K562 (cell line): ENCODE data around the gene ARHGAP32.

ENCODE experiments used
- CTBP1 ChIP-seq: fragments of 450-650 bp; IDR thresholded peaks from 2 replicates; pipeline ENCODE4 v1.6.1; 2016; ENCODE audit warnings: borderline replicate concordance
- ELF4 ChIP-seq: fragments of 450-650 bp; formaldehyde crosslinking; IDR thresholded peaks from 2 replicates; pipeline ENCODE4 v1.4.0; 2022; ENCODE audit warnings: missing genetic modification characterization
- JUNB ChIP-seq: fragments of 450-650 bp; formaldehyde crosslinking; conservative IDR thresholded peaks from 2 replicates; pipeline ENCODE4 v1.4.0; 2020; ENCODE audit warnings: mild to moderate bottlenecking
- KAT2B ChIP-seq: IDR thresholded peaks from one replicate; pipeline ENCODE4 v1.6.1; 2012; ENCODE audit warnings: low read depth, mild to moderate bottlenecking, control low read depth, inconsistent platforms, low read length, moderate library complexity
- RBM34 ChIP-seq: fragments of 200-400 bp; formaldehyde crosslinking; IDR thresholded peaks from 2 replicates; pipeline ENCODE4 v1.6.1; 2018; ENCODE audit warnings: low read length, borderline replicate concordance; ENCODE audit not compliant: insufficient read depth
- TF ChIP-seq, protein P1 (sequence below): sonication (generic); formaldehyde crosslinking; IDR thresholded peaks from 2 replicates; pipeline ENCODE4 v1.8.0; 2022; ENCODE audit warnings: missing genetic modification reagents, mild to moderate bottlenecking, moderate library complexity, borderline replicate concordance
- TF ChIP-seq, protein P2 (sequence below): sonication (generic); formaldehyde crosslinking; IDR thresholded peaks from 2 replicates; pipeline ENCODE4 v1.8.1; 2023; ENCODE audit warnings: mild to moderate bottlenecking, missing genetic modification reagents

- TF ChIP-seq, protein P1, sequence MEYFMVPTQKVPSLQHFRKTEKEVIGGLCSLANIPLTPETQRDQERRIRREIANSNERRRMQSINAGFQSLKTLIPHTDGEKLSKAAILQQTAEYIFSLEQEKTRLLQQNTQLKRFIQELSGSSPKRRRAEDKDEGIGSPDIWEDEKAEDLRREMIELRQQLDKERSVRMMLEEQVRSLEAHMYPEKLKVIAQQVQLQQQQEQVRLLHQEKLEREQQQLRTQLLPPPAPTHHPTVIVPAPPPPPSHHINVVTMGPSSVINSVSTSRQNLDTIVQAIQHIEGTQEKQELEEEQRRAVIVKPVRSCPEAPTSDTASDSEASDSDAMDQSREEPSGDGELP (CRISPR knock-in tag) = no peak
- TF ChIP-seq, protein P2, sequence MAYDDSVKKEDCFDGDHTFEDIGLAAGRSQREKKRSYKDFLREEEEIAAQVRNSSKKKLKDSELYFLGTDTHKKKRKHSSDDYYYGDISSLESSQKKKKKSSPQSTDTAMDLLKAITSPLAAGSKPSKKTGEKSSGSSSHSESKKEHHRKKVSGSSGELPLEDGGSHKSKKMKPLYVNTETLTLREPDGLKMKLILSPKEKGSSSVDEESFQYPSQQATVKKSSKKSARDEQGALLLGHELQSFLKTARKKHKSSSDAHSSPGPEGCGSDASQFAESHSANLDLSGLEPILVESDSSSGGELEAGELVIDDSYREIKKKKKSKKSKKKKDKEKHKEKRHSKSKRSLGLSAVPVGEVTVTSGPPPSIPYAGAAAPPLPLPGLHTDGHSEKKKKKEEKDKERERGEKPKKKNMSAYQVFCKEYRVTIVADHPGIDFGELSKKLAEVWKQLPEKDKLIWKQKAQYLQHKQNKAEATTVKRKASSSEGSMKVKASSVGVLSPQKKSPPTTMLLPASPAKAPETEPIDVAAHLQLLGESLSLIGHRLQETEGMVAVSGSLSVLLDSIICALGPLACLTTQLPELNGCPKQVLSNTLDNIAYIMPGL (CRISPR knock-in tag) = no peak
- TF ChIP-seq CTBP1 (no peak), ELF4 (CRISPR knock-in tag) (no peak), JUNB (CRISPR knock-in tag) (no peak), RBM34 (no peak), KAT2B (no peak)
These were observed 252.0 kb downstream of the ARHGAP32 start for GRCh38 chr11:128940156-128940555.
